Measurements from ENCODE around the gene RGS5.

RGS5 gene

DNA sequence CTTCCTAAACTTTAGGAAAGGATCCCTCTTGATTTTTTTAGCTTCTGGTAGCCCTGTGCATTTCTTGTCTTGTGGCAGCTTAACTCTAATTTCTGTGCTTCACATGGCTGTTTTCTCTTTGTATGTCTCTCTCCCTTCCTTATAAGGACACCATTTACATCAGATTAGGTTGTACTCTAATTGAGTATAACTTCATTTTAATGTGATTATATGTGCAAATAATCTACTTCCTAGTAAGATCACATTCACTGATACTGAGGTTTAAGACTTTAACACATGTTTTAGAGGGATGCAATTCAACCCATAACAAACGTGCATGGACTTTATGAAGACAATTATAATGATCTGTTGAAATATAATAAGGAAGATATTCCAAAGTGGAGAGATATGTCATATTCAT, 86.8 kb downstream of the RGS5 start:
- H2AFZ ChIP-seq (ENCODE audit: low read length) = no peak overlapping the region
- DNase-seq = no peak
- H3K4me3 ChIP-seq (ENCODE audit: low read length) = no peak overlapping the region
- no peaks in the 10 kb centered on the region for H3K9me2 ChIP-seq (replicated peaks; ENCODE audit: insufficient read depth, low read length)
- H3K36me3 ChIP-seq (replicated peaks; ENCODE audit: insufficient read depth, low read length) = no peaks in the 10 kb centered on the region
- H4K20me1 ChIP-seq (ENCODE audit: insufficient read depth, low read length) = no peaks in the 10 kb centered on the region
- no peaks in the 10 kb centered on the region for H3K9me3 ChIP-seq (replicated peaks; ENCODE audit: insufficient read depth, low read length)
- H3F3A ChIP-seq (ENCODE audit: insufficient read depth, low read length) = no peaks in the 10 kb centered on the region
- H3K4me1 ChIP-seq (ENCODE audit: low read length) = no peaks in the 10 kb centered on the region
- H3K27me3 ChIP-seq (replicated peaks; ENCODE audit: insufficient read depth, low read length) = no peaks in the 10 kb centered on the region
- no peaks in the 10 kb centered on the region for H3K79me2 ChIP-seq (ENCODE audit: low read length)
- no peak overlapping the region for H3K27ac ChIP-seq (ENCODE audit: low read length)
- TF ChIP-seq, protein P1, sequence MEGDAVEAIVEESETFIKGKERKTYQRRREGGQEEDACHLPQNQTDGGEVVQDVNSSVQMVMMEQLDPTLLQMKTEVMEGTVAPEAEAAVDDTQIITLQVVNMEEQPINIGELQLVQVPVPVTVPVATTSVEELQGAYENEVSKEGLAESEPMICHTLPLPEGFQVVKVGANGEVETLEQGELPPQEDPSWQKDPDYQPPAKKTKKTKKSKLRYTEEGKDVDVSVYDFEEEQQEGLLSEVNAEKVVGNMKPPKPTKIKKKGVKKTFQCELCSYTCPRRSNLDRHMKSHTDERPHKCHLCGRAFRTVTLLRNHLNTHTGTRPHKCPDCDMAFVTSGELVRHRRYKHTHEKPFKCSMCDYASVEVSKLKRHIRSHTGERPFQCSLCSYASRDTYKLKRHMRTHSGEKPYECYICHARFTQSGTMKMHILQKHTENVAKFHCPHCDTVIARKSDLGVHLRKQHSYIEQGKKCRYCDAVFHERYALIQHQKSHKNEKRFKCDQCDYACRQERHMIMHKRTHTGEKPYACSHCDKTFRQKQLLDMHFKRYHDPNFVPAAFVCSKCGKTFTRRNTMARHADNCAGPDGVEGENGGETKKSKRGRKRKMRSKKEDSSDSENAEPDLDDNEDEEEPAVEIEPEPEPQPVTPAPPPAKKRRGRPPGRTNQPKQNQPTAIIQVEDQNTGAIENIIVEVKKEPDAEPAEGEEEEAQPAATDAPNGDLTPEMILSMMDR (IDR thresholded peaks at IDR 0.05; ENCODE audit: low read length) = no peak
- no peak for TF ChIP-seq EZH2 (optimal IDR thresholded peaks at IDR 0.05; ENCODE audit: low read depth, low read length)
- TF ChIP-seq EZH2phosphoT487 (IDR thresholded peaks at IDR 0.05; ENCODE audit: low read length) = no peak
- no peak overlapping the region for H3K4me2 ChIP-seq (ENCODE audit: low read depth, low read length)
- no peak overlapping the region for H3K9ac ChIP-seq (ENCODE audit: low read length)

DNA sequence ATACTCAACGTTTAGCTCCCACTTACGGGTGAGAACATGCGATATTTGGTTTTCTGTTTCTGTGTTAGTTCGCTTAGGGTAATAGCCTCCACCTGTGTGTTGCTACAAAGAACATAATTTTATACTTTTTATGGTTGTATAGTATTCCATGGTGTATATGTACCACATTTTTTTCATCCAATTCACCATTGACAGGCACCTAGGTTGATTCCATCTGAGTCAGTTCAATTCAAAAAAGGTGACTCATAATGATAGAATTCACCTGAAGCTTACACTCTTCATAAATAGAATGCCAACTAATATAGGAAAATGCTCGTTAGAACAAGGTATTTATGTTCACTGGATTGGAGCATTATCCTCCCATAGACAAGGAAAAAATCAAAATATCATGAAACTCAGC, 95.1 kb downstream of the RGS5 start:
- H2AFZ ChIP-seq (ENCODE audit: low read length) = no peak overlapping the region
- H4K20me1 ChIP-seq (ENCODE audit: insufficient read depth, low read length) = no peaks in the 10 kb centered on the region
- no peaks in the 10 kb centered on the region for H3K9me2 ChIP-seq (replicated peaks; ENCODE audit: insufficient read depth, low read length)
- H3K27me3 ChIP-seq (replicated peaks; ENCODE audit: insufficient read depth, low read length) = no peaks in the 10 kb centered on the region
- H3K4me1 ChIP-seq (ENCODE audit: low read length) = no peaks in the 10 kb centered on the region
- H3K4me3 ChIP-seq (ENCODE audit: low read length) = no peak overlapping the region
- no peaks in the 10 kb centered on the region for H3F3A ChIP-seq (ENCODE audit: insufficient read depth, low read length)
- H3K4me2 ChIP-seq (ENCODE audit: low read depth, low read length) = no peak overlapping the region
- H3K9ac ChIP-seq (ENCODE audit: low read length) = no peak overlapping the region
- no peaks in the 10 kb centered on the region for H3K9me3 ChIP-seq (replicated peaks; ENCODE audit: insufficient read depth, low read length)
- H3K36me3 ChIP-seq (replicated peaks; ENCODE audit: insufficient read depth, low read length) = no peaks in the 10 kb centered on the region
- H3K79me2 ChIP-seq (ENCODE audit: low read length) = no peaks in the 10 kb centered on the region
- TF ChIP-seq EZH2 (optimal IDR thresholded peaks at IDR 0.05; ENCODE audit: low read depth, low read length) (no peak), EZH2phosphoT487 (IDR thresholded peaks at IDR 0.05; ENCODE audit: low read length) (no peak)
- TF ChIP-seq, protein P1 (IDR thresholded peaks at IDR 0.05; ENCODE audit: low read length) = no peak
- no peak for DNase-seq
- H3K27ac ChIP-seq (ENCODE audit: low read length) = no peak overlapping the region

DNA sequence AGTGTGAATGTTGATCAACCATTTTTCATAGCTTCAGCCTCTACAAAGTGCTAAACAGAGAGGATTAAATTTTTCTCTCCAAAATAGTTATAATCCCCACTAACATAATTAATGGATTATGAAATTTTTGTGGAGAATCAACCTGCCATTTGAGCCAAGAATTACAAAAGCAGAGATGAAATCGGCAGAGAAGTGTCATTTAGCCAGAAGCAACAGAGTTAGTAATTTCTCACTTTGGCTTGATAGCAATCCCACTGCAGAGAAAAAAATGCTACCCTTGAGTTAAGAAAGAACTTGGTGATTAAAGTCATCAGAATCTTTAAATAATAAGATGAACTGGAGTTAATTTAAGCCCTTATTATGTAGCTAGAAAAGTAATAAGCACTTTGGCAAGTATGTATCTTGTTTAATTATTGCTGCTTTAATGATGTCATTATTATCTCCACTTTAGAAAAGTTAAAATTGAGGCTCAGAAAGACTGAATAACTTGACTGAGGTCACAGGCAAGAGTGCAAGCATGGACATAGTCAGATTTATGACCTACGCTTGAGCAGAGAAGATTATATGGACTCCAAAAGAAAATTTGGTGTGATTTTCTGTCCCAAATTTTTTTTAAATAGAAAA, 96.2 kb downstream of the RGS5 start:
- Histone ChIP-seq H3K4me2 (ENCODE audit: low read depth, low read length) (no peak overlapping the region), H3K9me3 (replicated peaks; ENCODE audit: insufficient read depth, low read length) (no peaks in the 10 kb centered on the region), H3K27me3 (replicated peaks; ENCODE audit: insufficient read depth, low read length) (no peaks in the 10 kb centered on the region), H3K36me3 (replicated peaks; ENCODE audit: insufficient read depth, low read length) (no peaks in the 10 kb centered on the region), H4K20me1 (ENCODE audit: insufficient read depth, low read length) (no peaks in the 10 kb centered on the region), H3K79me2 (ENCODE audit: low read length) (no peaks in the 10 kb centered on the region), H3F3A (ENCODE audit: insufficient read depth, low read length) (no peaks in the 10 kb centered on the region), H2AFZ (ENCODE audit: low read length) (no peak overlapping the region), H3K9me2 (replicated peaks; ENCODE audit: insufficient read depth, low read length) (no peaks in the 10 kb centered on the region), H3K4me3 (ENCODE audit: low read length) (no peak overlapping the region), H3K9ac (ENCODE audit: low read length) (no peak overlapping the region), H3K4me1 (ENCODE audit: low read length) (no peaks in the 10 kb centered on the region), H3K27ac (ENCODE audit: low read length) (no peak overlapping the region)
- TF ChIP-seq EZH2 (optimal IDR thresholded peaks at IDR 0.05; ENCODE audit: low read depth, low read length) (no peak), EZH2phosphoT487 (IDR thresholded peaks at IDR 0.05; ENCODE audit: low read length) (no peak)
- TF ChIP-seq, protein P1 (IDR thresholded peaks at IDR 0.05; ENCODE audit: low read length) = no peak
- no peak for DNase-seq
